K562 (cell line): ENCODE results near the gene SIGLEC5. TPM values are rescaled to one million over a fixed set of nuclear protein-coding genes. Genes with fewer than 3 reads are reported as not detected.
A peak's percentile ranks its signal among the peaks of the same experiment; 100 is the strongest.

Experiments used
- CGGBP1 ChIP-seq: fragments of 250-450 bp; sonication (Bioruptor Pico); IDR thresholded peaks from 2 replicates; pipeline ENCODE4 v1.9.0; 2021; ENCODE audit warnings: mild to moderate bottlenecking
- CREBBP ChIP-seq: IDR thresholded peaks from one replicate; pipeline ENCODE4 v1.6.1; 2012; ENCODE audit warnings: low read depth, mild to moderate bottlenecking, control low read depth, inconsistent platforms, low read length
- E2F8 ChIP-seq: fragments of 450-650 bp; IDR thresholded peaks from 2 replicates; pipeline ENCODE4 v1.7.1; 2018; ENCODE audit warnings: mild to moderate bottlenecking, low read depth; ENCODE audit not compliant: partially characterized antibody
- FOXP4 ChIP-seq: sonication (generic); formaldehyde crosslinking; IDR thresholded peaks from 2 replicates; pipeline ENCODE4 v1.8.0; 2022; ENCODE audit warnings: mild to moderate bottlenecking, missing genetic modification reagents, borderline replicate concordance
- HMGN3 ChIP-seq: IDR thresholded peaks from 2 replicates; pipeline ENCODE4 v1.6.1; 2011; ENCODE audit warnings: borderline replicate concordance, low read depth, mild to moderate bottlenecking, mixed read lengths, low read length; ENCODE audit not compliant: insufficient read length; ENCODE audit errors: extremely low read depth
- SIN3B ChIP-seq: fragments of 450-650 bp; IDR thresholded peaks from 2 replicates; pipeline ENCODE4 v1.6.1; 2017; ENCODE audit warnings: low read depth, mild to moderate bottlenecking, moderate library complexity
- ZNF780A ChIP-seq: fragments of 250-450 bp; sonication (Bioruptor Pico); IDR thresholded peaks from 2 replicates; pipeline ENCODE4 v1.5.0; 2021; ENCODE audit warnings: mild to moderate bottlenecking
- ZSCAN29 ChIP-seq: fragments of 450-650 bp; IDR thresholded peaks from 2 replicates; pipeline ENCODE4 v1.6.1; 2017
- polyA plus RNA-seq, 8 experiments: library from polyadenylated mRNA; depleted of rRNA in 4 of 8; stranded (reverse) in 5 of 8; unstranded in 3 of 8; fragments of >200 nt; fragmentation: Nextera tagmentation in 2 of 8; fragmentation: Illumina TruSeq in 1 of 8; extraction: Ambion mirVana in 2 of 8; extraction: Trizol in 1 of 8; gene quantifications; 2 replicates each; pipeline versions ENCODE4 v1.2.1 to v1.2.3, GENCODE V29; 2011 to 2014; ENCODE audit warnings: inconsistent platforms in 1 of 8, missing spikeins in 1 of 8
- total RNA-seq, 7 experiments: library from RNA; depleted of rRNA in 6 of 7; stranded (reverse); fragments of >200 nt in 6 of 7; fragmentation: Illumina TruSeq in 2 of 7; extraction: Trizol in 2 of 7; gene quantifications; 2 replicates each; pipeline versions ENCODE4 v1.2.1 to v1.2.3, GENCODE V29; 2011 to 2021; ENCODE audit warnings: low replicate concordance in 1 of 7
- TF ChIP-seq, protein P1 (sequence below): IDR thresholded peaks from 3 replicates; pipeline ENCODE4 v1.6.1; 2011; ENCODE audit warnings: borderline replicate concordance, mild to moderate bottlenecking, moderate library complexity; ENCODE audit not compliant: insufficient read length; ENCODE audit errors: extremely low read depth
- TF ChIP-seq, protein P2 (sequence below): fragments of 450-650 bp; IDR thresholded peaks from 2 replicates; pipeline ENCODE4 v1.6.1; 2018; ENCODE audit warnings: mild to moderate bottlenecking, low read depth; ENCODE audit not compliant: partially characterized antibody

Gene SIGLEC5
- total and polyA plus RNA-seq, 9 of the 15 experiments (the other 6 are each of a cell fraction or from before 2014, with no cell fraction given) = 0.14 TPM; not detected in 8

- TF ChIP-seq FOXP4 (CRISPR knock-in tag) (no peak), CREBBP (no peak), SIN3B (no peak), HMGN3 (no peak), ZNF780A (CRISPR knock-in tag) (no peak), E2F8 (peak; percentile 15), CGGBP1 (CRISPR knock-in tag) (no peak), ZSCAN29 (no peak)
- TF ChIP-seq, protein P1, sequence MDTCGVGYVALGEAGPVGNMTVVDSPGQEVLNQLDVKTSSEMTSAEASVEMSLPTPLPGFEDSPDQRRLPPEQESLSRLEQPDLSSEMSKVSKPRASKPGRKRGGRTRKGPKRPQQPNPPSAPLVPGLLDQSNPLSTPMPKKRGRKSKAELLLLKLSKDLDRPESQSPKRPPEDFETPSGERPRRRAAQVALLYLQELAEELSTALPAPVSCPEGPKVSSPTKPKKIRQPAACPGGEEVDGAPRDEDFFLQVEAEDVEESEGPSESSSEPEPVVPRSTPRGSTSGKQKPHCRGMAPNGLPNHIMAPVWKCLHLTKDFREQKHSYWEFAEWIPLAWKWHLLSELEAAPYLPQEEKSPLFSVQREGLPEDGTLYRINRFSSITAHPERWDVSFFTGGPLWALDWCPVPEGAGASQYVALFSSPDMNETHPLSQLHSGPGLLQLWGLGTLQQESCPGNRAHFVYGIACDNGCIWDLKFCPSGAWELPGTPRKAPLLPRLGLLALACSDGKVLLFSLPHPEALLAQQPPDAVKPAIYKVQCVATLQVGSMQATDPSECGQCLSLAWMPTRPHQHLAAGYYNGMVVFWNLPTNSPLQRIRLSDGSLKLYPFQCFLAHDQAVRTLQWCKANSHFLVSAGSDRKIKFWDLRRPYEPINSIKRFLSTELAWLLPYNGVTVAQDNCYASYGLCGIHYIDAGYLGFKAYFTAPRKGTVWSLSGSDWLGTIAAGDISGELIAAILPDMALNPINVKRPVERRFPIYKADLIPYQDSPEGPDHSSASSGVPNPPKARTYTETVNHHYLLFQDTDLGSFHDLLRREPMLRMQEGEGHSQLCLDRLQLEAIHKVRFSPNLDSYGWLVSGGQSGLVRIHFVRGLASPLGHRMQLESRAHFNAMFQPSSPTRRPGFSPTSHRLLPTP = no peak
- TF ChIP-seq, protein P2, sequence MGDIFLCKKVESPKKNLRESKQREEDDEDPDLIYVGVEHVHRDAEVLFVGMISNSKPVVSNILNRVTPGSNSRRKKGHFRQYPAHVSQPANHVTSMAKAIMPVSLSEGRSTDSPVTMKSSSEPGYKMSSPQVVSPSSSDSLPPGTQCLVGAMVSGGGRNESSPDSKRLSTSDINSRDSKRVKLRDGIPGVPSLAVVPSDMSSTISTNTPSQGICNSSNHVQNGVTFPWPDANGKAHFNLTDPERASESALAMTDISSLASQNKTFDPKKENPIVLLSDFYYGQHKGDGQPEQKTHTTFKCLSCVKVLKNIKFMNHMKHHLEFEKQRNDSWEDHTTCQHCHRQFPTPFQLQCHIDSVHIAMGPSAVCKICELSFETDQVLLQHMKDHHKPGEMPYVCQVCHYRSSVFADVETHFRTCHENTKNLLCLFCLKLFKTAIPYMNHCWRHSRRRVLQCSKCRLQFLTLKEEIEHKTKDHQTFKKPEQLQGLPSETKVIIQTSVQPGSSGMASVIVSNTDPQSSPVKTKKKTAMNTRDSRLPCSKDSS = peak; percentile 95
These were observed 42.7 kb downstream of the SIGLEC5 start (continued) for GRCh38 chr19:51587264-51588191.
